ENCODE data around the gene CCDC71L. TPM values are rescaled to one million over a fixed set of nuclear protein-coding genes. Genes with fewer than 3 reads are reported as not detected.

The CCDC71L gene
- total RNA-seq, 4 donors from 2014 or later: 23.6 to 49.7 (median 27.8) TPM

DNA sequence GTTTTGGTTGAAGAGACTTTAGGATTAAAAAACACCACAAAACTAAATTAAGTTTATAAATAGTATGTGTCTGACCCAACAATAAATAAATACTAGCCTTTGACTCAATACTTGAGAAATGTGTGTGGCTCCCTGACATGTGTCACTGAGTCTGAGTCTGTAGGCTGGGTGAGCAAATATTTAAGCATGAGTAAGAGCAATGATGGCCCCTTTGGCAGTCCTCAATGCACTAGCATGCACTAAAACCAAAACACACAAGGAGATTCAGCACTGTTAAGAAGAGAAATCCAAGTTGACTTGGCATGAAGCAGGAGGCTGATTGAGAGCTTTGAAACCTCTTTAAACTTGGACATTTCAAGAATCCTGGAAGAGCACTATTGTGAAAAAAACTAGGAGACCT, 37.1 kb downstream of the CCDC71L start:
- Histone ChIP-seq H3K27ac (peak overlapping the region; percentile 24 to 77 (median 45)), H3K36me3 (no peaks in the 10 kb centered on the region), H3K4me3 (no peak overlapping the region), H3K27me3 (no peaks in the 10 kb centered on the region), H3K9me3 (peaks cover 0 to 11% of the 10 kb centered on the region in 2 donors), H3K4me1 (peaks cover 7 to 47% (median 29%) of the 10 kb centered on the region in 4 donors)
- intact Hi-C loops (cut with DNase I; ENCODE audit: low total_unique reads) (no loop called here), in situ Hi-C loops (cut with MboI; ENCODE audit: low pct_ligation_motif_present in 1 of 4, low pct_unique_long_range_greater_than_20kb in 1 of 4, low sequenced_read_pairs in 3 of 4) (no loop called here)
- TF ChIP-seq POLR2A (IDR thresholded peaks at IDR 0.05) (no peak), POLR2AphosphoS5 (IDR thresholded peaks at IDR 0.05) (no peak), EP300 (IDR thresholded peaks at IDR 0.05; ENCODE audit: low read depth) (no peak)
- TF ChIP-seq, protein P1, sequence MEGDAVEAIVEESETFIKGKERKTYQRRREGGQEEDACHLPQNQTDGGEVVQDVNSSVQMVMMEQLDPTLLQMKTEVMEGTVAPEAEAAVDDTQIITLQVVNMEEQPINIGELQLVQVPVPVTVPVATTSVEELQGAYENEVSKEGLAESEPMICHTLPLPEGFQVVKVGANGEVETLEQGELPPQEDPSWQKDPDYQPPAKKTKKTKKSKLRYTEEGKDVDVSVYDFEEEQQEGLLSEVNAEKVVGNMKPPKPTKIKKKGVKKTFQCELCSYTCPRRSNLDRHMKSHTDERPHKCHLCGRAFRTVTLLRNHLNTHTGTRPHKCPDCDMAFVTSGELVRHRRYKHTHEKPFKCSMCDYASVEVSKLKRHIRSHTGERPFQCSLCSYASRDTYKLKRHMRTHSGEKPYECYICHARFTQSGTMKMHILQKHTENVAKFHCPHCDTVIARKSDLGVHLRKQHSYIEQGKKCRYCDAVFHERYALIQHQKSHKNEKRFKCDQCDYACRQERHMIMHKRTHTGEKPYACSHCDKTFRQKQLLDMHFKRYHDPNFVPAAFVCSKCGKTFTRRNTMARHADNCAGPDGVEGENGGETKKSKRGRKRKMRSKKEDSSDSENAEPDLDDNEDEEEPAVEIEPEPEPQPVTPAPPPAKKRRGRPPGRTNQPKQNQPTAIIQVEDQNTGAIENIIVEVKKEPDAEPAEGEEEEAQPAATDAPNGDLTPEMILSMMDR (IDR thresholded peaks at IDR 0.05): no peak
- DNase-seq: no peak

DNA sequence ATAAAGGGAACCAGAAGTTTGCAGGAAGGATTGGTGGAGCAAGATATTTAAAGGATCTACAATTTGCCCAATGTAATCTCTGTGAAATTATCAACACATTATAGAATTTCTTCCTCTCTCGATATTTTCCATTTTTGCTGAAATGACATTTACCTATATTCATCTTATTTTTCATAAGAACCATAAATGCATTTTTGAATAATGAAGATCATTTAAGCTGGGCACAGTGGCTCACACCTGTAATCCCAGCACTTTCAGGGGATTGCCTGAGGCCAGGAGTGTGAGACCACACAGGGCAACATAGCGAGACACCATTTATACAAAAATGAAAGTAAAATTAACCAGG, 37.7 kb downstream of the CCDC71L start:
- no peaks in the 10 kb centered on the region for H3K36me3 ChIP-seq
- peaks cover 0 to 11% of the 10 kb centered on the region in 2 donors for H3K9me3 ChIP-seq
- in situ Hi-C loops (cut with MboI; ENCODE audit: low pct_ligation_motif_present in 1 of 4, low pct_unique_long_range_greater_than_20kb in 1 of 4, low sequenced_read_pairs in 3 of 4): no loop called here
- TF ChIP-seq EP300 (IDR thresholded peaks at IDR 0.05; ENCODE audit: low read depth) (no peak), POLR2AphosphoS5 (IDR thresholded peaks at IDR 0.05) (no peak), POLR2A (IDR thresholded peaks at IDR 0.05) (no peak)
- TF ChIP-seq, protein P1 (IDR thresholded peaks at IDR 0.05): no peak
- H3K27me3 ChIP-seq: no peaks in the 10 kb centered on the region
- no peak overlapping the region for H3K4me3 ChIP-seq
- 34 to 75% methylated on average over 2 of the region's 2 CpGs for WGBS, 2 donors (ENCODE audit: low coverage in 1 of 2)
- peaks cover 7 to 47% (median 29%) of the 10 kb centered on the region in 4 donors for H3K4me1 ChIP-seq
- intact Hi-C loops (cut with DNase I; ENCODE audit: low total_unique reads): no loop called here
- peak overlapping the region; percentile 24 to 57 (median 40) for H3K27ac ChIP-seq
- no peak for DNase-seq

DNA sequence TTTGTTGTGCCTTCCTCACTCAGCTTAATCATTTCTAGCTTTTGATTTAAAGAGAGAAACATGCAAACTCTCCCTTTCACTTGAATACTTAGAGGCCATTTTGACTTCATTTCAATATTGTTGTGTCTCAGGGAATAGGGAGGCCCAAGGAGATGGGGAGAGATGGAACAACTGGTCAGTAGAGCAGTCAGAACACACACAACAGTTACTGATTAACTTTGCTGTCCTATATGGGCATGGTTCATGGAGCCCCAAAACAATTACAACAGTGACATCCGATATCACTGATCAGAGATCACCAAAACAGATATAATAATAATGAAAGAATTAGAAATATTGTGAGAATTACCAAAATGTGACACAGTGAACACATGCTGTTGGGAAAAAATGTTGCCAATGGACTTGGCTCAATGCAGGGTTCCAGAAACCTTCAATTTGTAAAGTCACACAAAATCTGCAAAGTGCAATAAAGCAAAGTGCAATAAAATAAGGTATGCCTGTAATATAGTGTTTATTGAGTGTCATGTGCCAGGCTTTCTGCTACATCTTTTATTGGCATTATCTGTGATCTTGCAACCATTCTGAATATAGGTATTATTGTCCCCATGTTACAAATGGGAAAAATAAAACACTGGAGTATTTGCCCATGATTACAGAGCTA, 38.2 kb downstream of the CCDC71L start:
- no peaks in the 10 kb centered on the region for H3K36me3 ChIP-seq
- peaks cover 7 to 47% (median 29%) of the 10 kb centered on the region in 4 donors for H3K4me1 ChIP-seq
- TF ChIP-seq POLR2AphosphoS5 (IDR thresholded peaks at IDR 0.05) (no peak), POLR2A (IDR thresholded peaks at IDR 0.05) (no peak), EP300 (IDR thresholded peaks at IDR 0.05; ENCODE audit: low read depth) (no peak)
- TF ChIP-seq, protein P1 (IDR thresholded peaks at IDR 0.05): no peak
- 44 to 67% methylated on average over 1 of the region's 1 CpG for WGBS, 2 donors (ENCODE audit: low coverage in 1 of 2)
- intact Hi-C loops (cut with DNase I; ENCODE audit: low total_unique reads): no loop called here
- in situ Hi-C loops (cut with MboI; ENCODE audit: low pct_ligation_motif_present in 1 of 4, low pct_unique_long_range_greater_than_20kb in 1 of 4, low sequenced_read_pairs in 3 of 4): no loop called here
- peak overlapping the region; percentile 24 to 57 (median 40) for H3K27ac ChIP-seq
- no peak for DNase-seq
- peaks cover 0 to 11% of the 10 kb centered on the region in 2 donors for H3K9me3 ChIP-seq
- no peaks in the 10 kb centered on the region for H3K27me3 ChIP-seq
- H3K4me3 ChIP-seq: no peak overlapping the region

DNA sequence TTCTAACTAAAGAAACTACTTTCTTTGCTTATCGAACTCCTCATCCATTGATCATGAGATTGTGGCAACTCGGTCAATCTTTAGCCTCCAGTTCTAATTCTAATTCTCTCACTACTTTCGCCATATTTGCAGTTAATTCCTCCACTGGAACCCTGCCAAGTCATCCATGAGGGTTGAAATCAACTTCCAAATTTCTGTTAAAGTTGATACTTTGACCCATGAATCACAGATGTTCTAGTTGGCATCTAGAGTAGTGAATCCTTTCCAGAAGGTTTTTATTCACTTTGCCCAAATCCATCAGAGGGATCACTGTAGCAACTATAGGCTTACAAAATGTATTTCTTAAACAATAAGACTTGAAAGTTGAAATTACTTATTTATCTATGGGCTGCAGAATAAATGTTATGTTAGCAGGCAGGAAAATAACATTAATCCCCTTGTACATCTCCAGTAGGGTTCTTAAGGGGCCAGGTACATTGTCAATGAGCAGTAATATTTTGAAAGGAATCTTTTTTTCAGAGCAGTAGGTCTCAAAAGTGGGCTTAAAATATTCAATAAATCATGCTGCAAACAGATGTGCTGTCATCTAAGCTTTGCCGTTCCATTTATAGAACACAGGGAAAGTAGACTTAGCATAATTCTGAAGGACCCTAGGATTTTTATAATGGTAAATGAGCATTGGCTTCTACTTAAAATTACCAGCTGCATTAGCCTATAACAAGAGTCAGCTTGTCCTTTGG, 39.4 kb downstream of the CCDC71L start:
- Histone ChIP-seq H3K36me3 (no peaks in the 10 kb centered on the region), H3K4me1 (peaks cover 0 to 40% (median 26%) of the 10 kb centered on the region in 4 donors), H3K27me3 (no peaks in the 10 kb centered on the region), H3K9me3 (peaks cover 0 to 11% of the 10 kb centered on the region in 2 donors), H3K4me3 (no peak overlapping the region), H3K27ac (no peak overlapping the region)
- in situ Hi-C loops (cut with MboI; ENCODE audit: low pct_ligation_motif_present in 1 of 4, low pct_unique_long_range_greater_than_20kb in 1 of 4, low sequenced_read_pairs in 3 of 4) (no loop called here), intact Hi-C loops (cut with DNase I; ENCODE audit: low total_unique reads) (no loop called here)
- WGBS, 2 donors (ENCODE audit: low coverage in 1 of 2): 87 to 92% methylated on average over 2 to 4 of the region's 4 CpGs
- DNase-seq: no peak
- TF ChIP-seq EP300 (IDR thresholded peaks at IDR 0.05; ENCODE audit: low read depth) (no peak), POLR2A (IDR thresholded peaks at IDR 0.05) (no peak), POLR2AphosphoS5 (IDR thresholded peaks at IDR 0.05) (no peak)
- TF ChIP-seq, protein P1 (IDR thresholded peaks at IDR 0.05): no peak

Measured in transverse colon (tissue), 4 donors.